PC-3 (cell line): Measurements from ENCODE around the gene ZNF41. TPM values are rescaled to one million over a fixed set of nuclear protein-coding genes. Genes with fewer than 3 reads are reported as not detected.

Experiments
- ATAC-seq: fragments of 200-7000 bp; cut with Tn5 transposase; 2 replicates; pipeline ENCODE4 v1.9.1; 2020; ENCODE audit warnings: mild to moderate bottlenecking, moderate library complexity
- Bru-seq: library from RNA; stranded (reverse); fragments of 400-500 nt; gene quantifications from one replicate; lab custom pipeline; 2021; lab: Mats Ljungman, UMichigan
- BruChase-seq, 2 experiments: library from RNA; stranded (reverse); fragments of 400-500 nt; gene quantifications; one replicate each; lab custom pipeline; 2021; lab: Mats Ljungman, UMichigan
- BruUV-seq: library from RNA; stranded (reverse); fragments of 400-500 nt; replicated peaks from 2 replicates; lab custom pipeline; 2021; lab: Mats Ljungman, UMichigan
- CTCF ChIA-PET: fragments of 300-600 bp; sonication (Branson Sonifier 250); formaldehyde crosslinking; loops from one replicate; lab custom pipeline; 2022; ENCODE audit warnings: antibody characterized with exemption; lab: Charles Lee
- POLR2A ChIA-PET: fragments of 300-600 bp; sonication (Branson Sonifier 250); formaldehyde crosslinking; loops from one replicate; lab custom pipeline; 2022; ENCODE audit warnings: antibody characterized with exemption; ENCODE audit not compliant: unreplicated experiment; lab: Charles Lee
- DNase-seq: peaks from one replicate; pipeline ENCODE4 v3.0.0-alpha.2; 2015
- H2AFZ ChIP-seq: fragments of 300-600 bp; sonication (generic); 2 replicates; pipeline ENCODE4 v1.6.0; 2016; ENCODE audit warnings: antibody characterized with exemption, low read length
- H3F3A ChIP-seq: fragments of 300-600 bp; sonication (generic); one replicate; pipeline ENCODE4 v1.6.0; 2017; ENCODE audit warnings: antibody characterized with exemption, low read length, control low read depth, mild to moderate bottlenecking; ENCODE audit not compliant: unreplicated experiment
- H3K27ac ChIP-seq: fragments of 300-600 bp; sonication (generic); 2 replicates; pipeline ENCODE4 v1.5.1; 2016; ENCODE audit warnings: mild to moderate bottlenecking, low read length
- H3K27me3 ChIP-seq: fragments of 300-600 bp; sonication (generic); 2 replicates; pipeline ENCODE4 v1.6.1; 2016; ENCODE audit warnings: low read length, mixed read lengths
- H3K36me3 ChIP-seq: fragments of 300-600 bp; sonication (generic); 2 replicates; pipeline ENCODE4 v1.6.1; 2016; ENCODE audit warnings: low read depth, mixed run types, low read length, mixed read lengths
- H3K4me1 ChIP-seq: fragments of 300-600 bp; sonication (generic); 2 replicates; pipeline ENCODE4 v1.5.1; 2016; ENCODE audit warnings: low read length; ENCODE audit not compliant: insufficient read depth
- H3K4me2 ChIP-seq: fragments of 300-600 bp; sonication (generic); 2 replicates; pipeline ENCODE4 v1.6.0; 2016; ENCODE audit warnings: low read length
- H3K4me3 ChIP-seq: fragments of 300-600 bp; sonication (generic); 2 replicates; pipeline ENCODE4 v1.5.1; 2016; ENCODE audit warnings: mild to moderate bottlenecking, low read length, mixed read lengths
- H3K79me2 ChIP-seq: fragments of 300-600 bp; sonication (generic); 2 replicates; pipeline ENCODE4 v1.6.1; 2017; ENCODE audit warnings: low read length, mixed read lengths
- H3K9ac ChIP-seq: fragments of 300-600 bp; sonication (generic); 2 replicates; pipeline ENCODE4 v1.6.0; 2016; ENCODE audit warnings: mild to moderate bottlenecking, low read length
- H3K9me2 ChIP-seq: fragments of 300-600 bp; sonication (generic); replicated peaks from 2 replicates; pipeline ENCODE4 v1.6.1; 2016; ENCODE audit warnings: mixed run types, low read length, mixed read lengths
- H3K9me3 ChIP-seq: fragments of 300-600 bp; sonication (generic); 2 replicates; pipeline ENCODE4 v1.6.1; 2016; ENCODE audit warnings: low read length, mixed read lengths
- H4K20me1 ChIP-seq: fragments of 300-600 bp; sonication (generic); 2 replicates; pipeline ENCODE4 v1.6.1; 2016; ENCODE audit warnings: low read length, mixed read lengths
- EZH2 ChIP-seq: fragments of 300-600 bp; sonication (generic); IDR thresholded peaks from one replicate; pipeline ENCODE4 v1.6.1; 2017; ENCODE audit warnings: antibody characterized with exemption, mild to moderate bottlenecking, low read length; ENCODE audit not compliant: unreplicated experiment
- EZH2phosphoT487 ChIP-seq: fragments of 300-600 bp; sonication (generic); IDR thresholded peaks from 2 replicates; pipeline ENCODE4 v1.6.1; 2018; ENCODE audit warnings: mild to moderate bottlenecking, antibody characterized with exemption, low read length, borderline replicate concordance
- intact Hi-C: fragments of 100-400 bp; cut with micrococcal nuclease; formaldehyde crosslinking; loops from 2 replicates; pipeline ENCODE4 v1.9.0; 2023
- long read RNA-seq: library from polyadenylated mRNA; unstranded; transcript quantifications from one replicate; pipeline ENCODE4 v2.0.0, GENCODE V29; 2021; ENCODE audit not compliant: unreplicated experiment
- total RNA-seq: library from RNA; depleted of rRNA; stranded (reverse); fragments of >200 nt; gene quantifications from 2 replicates; pipeline ENCODE4 v1.2.3, GENCODE V29; 2014; rRNA removed
- TF ChIP-seq, protein P1 (sequence below): fragments of 300-600 bp; sonication (generic); conservative IDR thresholded peaks from 2 replicates; pipeline ENCODE4 v1.5.1; 2017; ENCODE audit warnings: antibody characterized with exemption, low read depth, mild to moderate bottlenecking, low read length

The ZNF41 gene
- 11.1 and 11.3 TPM in 2 replicates for total RNA-seq
- percentile 68 among the genes with signal in this experiment for Bru-seq, nascent RNA
- BruChase-seq, experiment 1, labeled RNA remaining after a 6-hour chase, result percentile 79 among the genes with signal in this experiment
- BruChase-seq, experiment 2, labeled RNA remaining after a 2-hour chase, result percentile 75 among the genes with signal in this experiment
- long read RNA-seq, full-length matches to known transcripts, result 3 of 37 reads
- long read RNA-seq, partial matches to known transcripts, result 4 of 37 reads
- long read RNA-seq, other reads (novel, unspliced or antisense), result 30 of 37 reads

DNA sequence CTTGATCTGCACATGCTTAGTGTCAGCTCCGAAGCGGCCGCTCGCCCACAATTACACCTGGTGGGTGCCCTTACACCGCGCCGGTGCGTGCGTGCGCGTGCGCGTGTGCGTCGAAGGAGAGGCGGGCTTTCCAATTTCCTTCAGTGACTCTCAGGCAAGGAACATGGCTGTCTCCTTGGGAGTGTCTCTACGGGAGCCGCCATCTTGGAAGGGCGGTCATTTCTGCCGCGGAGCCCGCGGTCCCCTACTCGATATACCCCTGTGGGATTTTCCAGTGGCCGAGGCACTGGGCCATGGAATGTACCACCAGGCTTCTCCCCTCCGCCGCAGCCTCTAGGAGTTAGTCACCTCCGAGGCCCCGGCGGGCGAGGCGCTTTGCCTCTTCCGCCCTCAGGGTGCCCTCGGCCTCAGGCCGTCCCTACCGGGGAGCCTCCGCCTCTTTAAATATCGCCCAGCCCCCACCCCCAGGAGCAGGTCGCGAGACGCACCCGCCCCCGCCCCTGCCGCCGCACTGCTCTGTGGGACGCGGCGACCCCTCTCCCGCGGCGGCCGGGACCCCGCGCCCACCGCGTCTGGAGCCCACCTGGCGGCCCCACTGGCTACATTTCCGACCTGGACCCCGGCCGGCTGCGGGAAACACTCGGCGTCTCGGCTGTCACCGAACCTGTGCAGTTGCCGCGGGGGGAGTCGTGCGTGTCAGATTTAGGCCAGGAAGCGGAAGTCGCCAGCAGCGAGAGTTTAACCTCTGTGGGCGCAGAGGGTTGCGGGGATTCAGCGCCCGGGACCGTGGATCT lies at the start of gene ZNF41:
TSS of gene ZNF41 (minus strand) at position 711 of the 794 bp plus-strand sequence. CDS start 15,741 bp downstream, outside the sequence.
- Histone ChIP-seq H3K36me3 (no peaks in the 10 kb centered on the region), H3K9me2 (no peaks in the 10 kb centered on the region), H3F3A (no peaks in the 10 kb centered on the region), H3K9ac (peak within 1 kb of the TSS; percentile 93), H3K4me1 (peaks cover 25% of the 10 kb centered on the region), H3K4me3 (peak within 1 kb of the TSS; percentile 92), H3K4me2 (peak within 1 kb of the TSS; percentile 98), H4K20me1 (no peaks in the 10 kb centered on the region), H3K9me3 (no peaks in the 10 kb centered on the region), H3K79me2 (peaks cover 80% of the 10 kb centered on the region), H2AFZ (peak within 1 kb of the TSS; percentile 75), H3K27me3 (no peaks in the 10 kb centered on the region), H3K27ac (peak within 1 kb of the TSS; percentile 86)
- CTCF ChIA-PET, result no interaction called here
- peak; percentile 92 for ATAC-seq
- TSS peak; percentile 41 for BruUV-seq
- POLR2A ChIA-PET, result no interaction called here
- peak; percentile 90 for DNase-seq
- no peak for TF ChIP-seq EZH2
- TF ChIP-seq, protein P1, sequence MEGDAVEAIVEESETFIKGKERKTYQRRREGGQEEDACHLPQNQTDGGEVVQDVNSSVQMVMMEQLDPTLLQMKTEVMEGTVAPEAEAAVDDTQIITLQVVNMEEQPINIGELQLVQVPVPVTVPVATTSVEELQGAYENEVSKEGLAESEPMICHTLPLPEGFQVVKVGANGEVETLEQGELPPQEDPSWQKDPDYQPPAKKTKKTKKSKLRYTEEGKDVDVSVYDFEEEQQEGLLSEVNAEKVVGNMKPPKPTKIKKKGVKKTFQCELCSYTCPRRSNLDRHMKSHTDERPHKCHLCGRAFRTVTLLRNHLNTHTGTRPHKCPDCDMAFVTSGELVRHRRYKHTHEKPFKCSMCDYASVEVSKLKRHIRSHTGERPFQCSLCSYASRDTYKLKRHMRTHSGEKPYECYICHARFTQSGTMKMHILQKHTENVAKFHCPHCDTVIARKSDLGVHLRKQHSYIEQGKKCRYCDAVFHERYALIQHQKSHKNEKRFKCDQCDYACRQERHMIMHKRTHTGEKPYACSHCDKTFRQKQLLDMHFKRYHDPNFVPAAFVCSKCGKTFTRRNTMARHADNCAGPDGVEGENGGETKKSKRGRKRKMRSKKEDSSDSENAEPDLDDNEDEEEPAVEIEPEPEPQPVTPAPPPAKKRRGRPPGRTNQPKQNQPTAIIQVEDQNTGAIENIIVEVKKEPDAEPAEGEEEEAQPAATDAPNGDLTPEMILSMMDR, result no peak
- TF ChIP-seq EZH2phosphoT487, result no peak
- intact Hi-C loops, result loop anchor here (5.0 kb wide), 3 partner anchors 40 to 290 kb away; partner anchors contain the start of gene UBA1

DNA sequence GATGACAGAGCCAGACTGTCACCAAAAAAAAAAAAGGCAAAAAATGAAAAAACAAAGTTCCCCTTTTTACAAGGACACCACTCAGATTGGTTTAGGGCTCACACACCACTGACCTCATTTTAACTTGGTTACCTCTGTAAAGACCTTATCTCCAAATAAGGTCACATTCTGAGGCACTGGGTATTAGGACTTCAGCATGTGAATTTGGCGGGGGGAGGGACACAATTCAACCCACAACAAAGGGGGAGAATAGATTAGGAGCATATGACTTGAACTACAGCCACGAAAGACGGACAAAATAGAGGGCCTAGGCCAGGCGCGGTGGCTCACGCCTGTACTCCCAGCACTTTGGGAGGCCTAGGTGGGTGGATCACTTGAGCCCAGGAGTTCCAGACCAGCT lies 47.0 kb upstream of the ZNF41 start:
- Histone ChIP-seq H3K36me3 (no peaks in the 10 kb centered on the region), H3K9me3 (no peaks in the 10 kb centered on the region), H3K4me3 (no peak overlapping the region), H3K27ac (no peak overlapping the region), H4K20me1 (no peaks in the 10 kb centered on the region), H3K4me1 (no peaks in the 10 kb centered on the region), H3K9me2 (no peaks in the 10 kb centered on the region), H3K27me3 (no peaks in the 10 kb centered on the region), H3F3A (no peaks in the 10 kb centered on the region), H3K79me2 (no peaks in the 10 kb centered on the region), H3K4me2 (no peak overlapping the region), H2AFZ (no peak overlapping the region), H3K9ac (no peak overlapping the region)
- no peak for DNase-seq
- TF ChIP-seq EZH2 (no peak), EZH2phosphoT487 (no peak)
- TF ChIP-seq, protein P1, result no peak
- CTCF ChIA-PET, result no interaction called here
- intact Hi-C loops, result no loop called here
- no TSS peak for BruUV-seq
- no peak for ATAC-seq
- POLR2A ChIA-PET, result no interaction called here

DNA sequence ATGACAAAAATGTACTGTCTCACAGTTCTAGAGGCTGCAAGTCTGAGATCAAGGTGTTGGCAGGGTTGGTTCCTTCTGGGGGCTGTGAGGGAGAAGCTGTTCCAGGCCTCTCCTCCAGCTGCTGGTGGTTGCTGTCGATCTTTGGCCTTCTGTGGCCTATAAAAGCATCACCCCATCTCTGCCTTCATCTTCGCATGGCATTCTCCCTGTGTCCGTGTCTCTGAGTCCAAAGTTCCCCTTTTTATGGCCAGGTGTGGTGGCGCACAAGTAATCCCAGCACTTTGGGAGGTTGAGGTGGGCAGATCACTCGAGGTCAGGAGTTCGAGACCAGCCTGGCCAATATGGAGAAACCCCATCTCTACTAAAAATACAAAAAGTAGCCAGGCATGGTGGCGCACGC lies 46.5 kb upstream of the ZNF41 start:
- Histone ChIP-seq H3K27ac (no peak overlapping the region), H3K36me3 (no peaks in the 10 kb centered on the region), H3K79me2 (no peaks in the 10 kb centered on the region), H3K9me3 (no peaks in the 10 kb centered on the region), H3K4me1 (no peaks in the 10 kb centered on the region), H2AFZ (no peak overlapping the region), H3K4me2 (no peak overlapping the region), H4K20me1 (no peaks in the 10 kb centered on the region), H3F3A (no peaks in the 10 kb centered on the region), H3K4me3 (no peak overlapping the region), H3K9me2 (no peaks in the 10 kb centered on the region), H3K27me3 (no peaks in the 10 kb centered on the region), H3K9ac (no peak overlapping the region)
- DNase-seq (no peak), ATAC-seq (no peak)
- CTCF ChIA-PET, result no interaction called here
- TF ChIP-seq, protein P1, result no peak
- TF ChIP-seq EZH2phosphoT487, result no peak
- TF ChIP-seq EZH2, result no peak
- intact Hi-C loops, result no loop called here
- no TSS peak for BruUV-seq
- POLR2A ChIA-PET, result no interaction called here
